ENCODE results near the gene SEC14L3.
A peak's percentile ranks its signal among the peaks of the same experiment; 100 is the strongest.
"Not testable (repeated sequence)": the region's sequence is repeated elsewhere in the genome, so short reads cannot be mapped to it uniquely, and the experiment has no call there.

Gene SEC14L3

GRCh38 chr22:30486661-30487115 lies 14.9 kb upstream of the SEC14L3 start:
- DNase-seq (ENCODE audit: low read depth in 4 of 4, low spot score in 1 of 4) = no peak

GRCh38 chr22:30486118-30486517 lies 14.3 kb upstream of the SEC14L3 start:
- no peak for DNase-seq (ENCODE audit: low read depth in 4 of 4, low spot score in 1 of 4)

- DNase-seq (ENCODE audit: low read depth in 4 of 4, low spot score in 1 of 4) = peak; percentile 52 to 71 (median 63)
Observed at GRCh38 chr22:30485362-30485988, 13.7 kb upstream of the SEC14L3 start.

GRCh38 chr22:30483169-30483568 lies 11.4 kb upstream of the SEC14L3 start:
- no peak for DNase-seq (ENCODE audit: low read depth in 4 of 4, low spot score in 1 of 4)

GRCh38 chr22:30481711-30482110 lies 9.9 kb upstream of the SEC14L3 start:
- no peak for DNase-seq (ENCODE audit: low read depth in 4 of 4, low spot score in 1 of 4)

GRCh38 chr22:30479981-30480380 lies 8.2 kb upstream of the SEC14L3 start:
- no peak for DNase-seq (ENCODE audit: low read depth in 4 of 4, low spot score in 1 of 4)

- no peak for DNase-seq (ENCODE audit: low read depth in 4 of 4, low spot score in 1 of 4)
Observed at GRCh38 chr22:30474683-30475424, 3.0 kb upstream of the SEC14L3 start.

- DNase-seq (ENCODE audit: low read depth in 4 of 4, low spot score in 1 of 4) = no peak
Observed at GRCh38 chr22:30474121-30474520, 2.3 kb upstream of the SEC14L3 start.

GRCh38 chr22:30472994-30473720 lies 1.3 kb upstream of the SEC14L3 start:
- no peak for DNase-seq (ENCODE audit: low read depth in 4 of 4, low spot score in 1 of 4)

GRCh38 chr22:30470655-30471054 lies 1.2 kb downstream of the SEC14L3 start:
- no peak for DNase-seq (ENCODE audit: low read depth in 4 of 4, low spot score in 1 of 4)

GRCh38 chr22:30469165-30469564 lies 2.7 kb downstream of the SEC14L3 start:
- no peak for DNase-seq (ENCODE audit: low read depth in 4 of 4, low spot score in 1 of 4)

- not testable (repeated sequence) for DNase-seq (ENCODE audit: low read depth in 4 of 4, low spot score in 1 of 4)
Observed at GRCh38 chr22:30460555-30460954, 11.3 kb downstream of the SEC14L3 start.

- no peak for DNase-seq (ENCODE audit: low read depth in 4 of 4, low spot score in 1 of 4)
Observed at GRCh38 chr22:30460147-30460546, 11.7 kb downstream of the SEC14L3 start.

- DNase-seq (ENCODE audit: low read depth in 4 of 4, low spot score in 1 of 4) = no peak
Observed at GRCh38 chr22:30459181-30460052, 12.4 kb downstream of the SEC14L3 start.

GRCh38 chr22:30457981-30458380 lies 13.8 kb downstream of the SEC14L3 start:
- DNase-seq (ENCODE audit: low read depth in 4 of 4, low spot score in 1 of 4) = no peak

GRCh38 chr22:30455075-30455840 lies 16.6 kb downstream of the SEC14L3 start:
- DNase-seq (ENCODE audit: low read depth in 4 of 4, low spot score in 1 of 4) = no peak

- DNase-seq (ENCODE audit: low read depth in 4 of 4, low spot score in 1 of 4) = peak in 1 of 4 experiments; percentile 21
Observed at GRCh38 chr22:30453731-30454510, 17.9 kb downstream of the SEC14L3 start.

- DNase-seq (ENCODE audit: low read depth in 4 of 4, low spot score in 1 of 4) = no peak
Observed at GRCh38 chr22:30452861-30453260, 19.0 kb downstream of the SEC14L3 start.

GRCh38 chr22:30451488-30451887 lies 20.3 kb downstream of the SEC14L3 start:
- not testable (repeated sequence) for DNase-seq (ENCODE audit: low read depth in 4 of 4, low spot score in 1 of 4)
